Measurements from ENCODE around the gene NTNG1. TPM values are rescaled to one million over a fixed set of nuclear protein-coding genes. Genes with fewer than 3 reads are reported as not detected.

Gene NTNG1
- total and polyA plus RNA-seq, 5 donors from 2014 or later: not detected

- no peaks in the 10 kb centered on the region for H3K36me3 ChIP-seq (ENCODE audit: control insufficient read depth, insufficient read depth, low read length)
- ATAC-seq (ENCODE audit: low read depth in 2 of 2) (no peak), DNase-seq (no peak)
- H3K27ac ChIP-seq (ENCODE audit: insufficient read depth, low read length, poor library complexity, severe bottlenecking): no peak overlapping the region
- peaks cover 0 to 2% (median 0%) of the 10 kb centered on the region in 7 donors for H3K9me3 Mint-ChIP-seq
- H3K4me3 Mint-ChIP-seq: no peak overlapping the region
- H3K27ac Mint-ChIP-seq: no peak overlapping the region
- H3K36me3 Mint-ChIP-seq: no peaks in the 10 kb centered on the region
- no peaks in the 10 kb centered on the region for H3K27me3 ChIP-seq (ENCODE audit: control insufficient read depth, insufficient read depth, low read length)
- H3K27me3 Mint-ChIP-seq: no peaks in the 10 kb centered on the region
- H3K9me3 ChIP-seq (ENCODE audit: control insufficient read depth in 2 of 2, low read length in 2 of 2): no peaks in the 10 kb centered on the region
- no peak overlapping the region for H3K4me3 ChIP-seq (ENCODE audit: low read depth, low read length)
- no peaks in the 10 kb centered on the region for H3K4me1 ChIP-seq (ENCODE audit: control insufficient read depth, insufficient read depth, low read length, poor library complexity, severe bottlenecking)
- H3K4me1 Mint-ChIP-seq: no peaks in the 10 kb centered on the region
Observed at GRCh38 chr1:107251083-107251482, 110.2 kb downstream of the NTNG1 start.

DNA sequence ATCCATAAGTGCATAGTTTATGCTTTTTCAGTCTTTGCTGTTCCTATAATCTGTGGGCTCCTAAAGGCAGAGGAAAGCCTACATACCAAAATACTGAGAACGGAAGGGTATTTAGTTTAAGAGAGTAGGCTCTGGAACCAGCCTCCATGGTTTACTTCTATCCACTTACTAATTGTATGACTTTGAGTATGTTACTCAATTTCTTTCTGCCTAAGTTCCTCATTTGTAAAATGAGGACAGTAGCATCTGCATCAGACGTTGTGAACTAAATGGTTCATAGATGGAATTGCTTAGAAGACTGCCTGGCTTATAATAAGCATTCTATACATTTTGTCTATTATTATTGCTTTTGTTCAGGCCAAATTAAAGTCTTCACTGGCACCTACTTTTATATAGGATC, 111.0 kb downstream of the NTNG1 start:
- H3K4me3 ChIP-seq (ENCODE audit: low read depth, low read length): no peak overlapping the region
- Mint-ChIP-seq H3K4me3 (no peak overlapping the region), H3K4me1 (no peaks in the 10 kb centered on the region), H3K27ac (no peak overlapping the region), H3K27me3 (no peaks in the 10 kb centered on the region), H3K36me3 (no peaks in the 10 kb centered on the region), H3K9me3 (peaks cover 0 to 5% (median 0%) of the 10 kb centered on the region in 7 donors)
- DNase-seq (no peak), ATAC-seq (ENCODE audit: low read depth in 2 of 2) (no peak)
- H3K27me3 ChIP-seq (ENCODE audit: control insufficient read depth, insufficient read depth, low read length): no peaks in the 10 kb centered on the region
- H3K27ac ChIP-seq (ENCODE audit: insufficient read depth, low read length, poor library complexity, severe bottlenecking): no peak overlapping the region
- H3K36me3 ChIP-seq (ENCODE audit: control insufficient read depth, insufficient read depth, low read length): no peaks in the 10 kb centered on the region
- H3K4me1 ChIP-seq (ENCODE audit: control insufficient read depth, insufficient read depth, low read length, poor library complexity, severe bottlenecking): no peaks in the 10 kb centered on the region
- no peaks in the 10 kb centered on the region for H3K9me3 ChIP-seq (ENCODE audit: control insufficient read depth in 2 of 2, low read length in 2 of 2)

GRCh38 chr1:107252271-107252670, 111.4 kb downstream of the NTNG1 start:
- no peak for DNase-seq
- Mint-ChIP-seq H3K4me3 (no peak overlapping the region), H3K36me3 (no peaks in the 10 kb centered on the region), H3K9me3 (peaks cover 0 to 5% (median 0%) of the 10 kb centered on the region in 7 donors), H3K27ac (no peak overlapping the region), H3K4me1 (no peaks in the 10 kb centered on the region), H3K27me3 (no peaks in the 10 kb centered on the region)
- no peak for ATAC-seq (ENCODE audit: low read depth in 2 of 2)
- Histone ChIP-seq H3K27ac (ENCODE audit: insufficient read depth, low read length, poor library complexity, severe bottlenecking) (no peak overlapping the region), H3K36me3 (ENCODE audit: control insufficient read depth, insufficient read depth, low read length) (no peaks in the 10 kb centered on the region), H3K4me3 (ENCODE audit: low read depth, low read length) (no peak overlapping the region), H3K4me1 (ENCODE audit: control insufficient read depth, insufficient read depth, low read length, poor library complexity, severe bottlenecking) (no peaks in the 10 kb centered on the region), H3K27me3 (ENCODE audit: control insufficient read depth, insufficient read depth, low read length) (no peaks in the 10 kb centered on the region), H3K9me3 (ENCODE audit: control insufficient read depth in 2 of 2, low read length in 2 of 2) (no peaks in the 10 kb centered on the region)

DNA sequence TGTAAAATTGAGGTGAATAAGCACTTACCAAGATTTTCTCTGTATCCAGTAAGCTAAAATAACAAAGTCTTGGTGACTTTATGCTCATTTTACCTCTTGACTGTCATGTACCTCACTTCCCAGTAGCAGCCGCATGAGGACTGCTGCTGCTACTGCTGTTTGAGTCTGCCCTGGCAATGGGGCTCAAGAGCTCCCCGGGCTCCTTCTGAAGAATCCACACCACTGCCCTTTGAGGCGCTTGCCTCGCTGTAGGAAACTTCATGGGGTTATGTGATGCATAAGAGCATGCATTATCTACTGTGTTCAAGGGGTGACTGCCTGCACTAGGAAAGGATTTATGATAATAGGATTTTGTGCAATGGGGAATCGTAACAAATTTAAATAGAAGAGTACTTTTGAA, 113.5 kb downstream of the NTNG1 start:
- H3K9me3 Mint-ChIP-seq: peaks cover 0 to 5% (median 0%) of the 10 kb centered on the region in 7 donors
- no peaks in the 10 kb centered on the region for H3K9me3 ChIP-seq (ENCODE audit: control insufficient read depth in 2 of 2, low read length in 2 of 2)
- no peak overlapping the region for H3K4me3 Mint-ChIP-seq
- H3K4me3 ChIP-seq (ENCODE audit: low read depth, low read length): no peak overlapping the region
- H3K27me3 Mint-ChIP-seq: no peaks in the 10 kb centered on the region
- no peak overlapping the region for H3K27ac Mint-ChIP-seq
- ATAC-seq (ENCODE audit: low read depth in 2 of 2) (no peak), DNase-seq (no peak)
- no peaks in the 10 kb centered on the region for H3K4me1 Mint-ChIP-seq
- no peaks in the 10 kb centered on the region for H3K36me3 Mint-ChIP-seq
- no peak overlapping the region for H3K27ac ChIP-seq (ENCODE audit: insufficient read depth, low read length, poor library complexity, severe bottlenecking)
- H3K36me3 ChIP-seq (ENCODE audit: control insufficient read depth, insufficient read depth, low read length): no peaks in the 10 kb centered on the region
- H3K27me3 ChIP-seq (ENCODE audit: control insufficient read depth, insufficient read depth, low read length): no peaks in the 10 kb centered on the region
- no peaks in the 10 kb centered on the region for H3K4me1 ChIP-seq (ENCODE audit: control insufficient read depth, insufficient read depth, low read length, poor library complexity, severe bottlenecking)

DNA sequence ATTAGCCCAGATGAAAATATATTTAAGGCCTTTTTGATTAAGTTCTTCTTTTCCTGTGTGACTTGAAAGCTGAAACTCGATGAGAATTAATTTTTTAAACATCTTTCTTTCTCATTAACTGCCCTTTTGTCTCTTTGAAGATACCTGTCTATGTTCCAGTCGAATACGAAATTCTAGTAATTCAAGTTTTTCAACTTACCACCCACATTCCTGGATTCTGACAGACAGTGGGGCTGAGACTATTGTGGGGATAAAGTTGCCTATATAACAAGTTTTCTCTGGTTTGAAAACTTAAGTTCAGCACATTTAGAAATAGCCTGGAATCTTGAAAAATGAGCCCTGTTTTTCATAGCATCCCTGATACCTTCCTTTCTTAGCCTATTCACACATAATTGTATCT, 114.6 kb downstream of the NTNG1 start:
- H3K27me3 Mint-ChIP-seq: no peaks in the 10 kb centered on the region
- ATAC-seq (ENCODE audit: low read depth in 2 of 2) (no peak), DNase-seq (no peak)
- H3K27ac Mint-ChIP-seq: no peak overlapping the region
- no peaks in the 10 kb centered on the region for H3K36me3 Mint-ChIP-seq
- H3K9me3 ChIP-seq (ENCODE audit: control insufficient read depth in 2 of 2, low read length in 2 of 2): no peaks in the 10 kb centered on the region
- no peaks in the 10 kb centered on the region for H3K36me3 ChIP-seq (ENCODE audit: control insufficient read depth, insufficient read depth, low read length)
- H3K27me3 ChIP-seq (ENCODE audit: control insufficient read depth, insufficient read depth, low read length): no peaks in the 10 kb centered on the region
- no peaks in the 10 kb centered on the region for H3K4me1 ChIP-seq (ENCODE audit: control insufficient read depth, insufficient read depth, low read length, poor library complexity, severe bottlenecking)
- no peak overlapping the region for H3K27ac ChIP-seq (ENCODE audit: insufficient read depth, low read length, poor library complexity, severe bottlenecking)
- H3K9me3 Mint-ChIP-seq: peaks cover 0 to 5% (median 0%) of the 10 kb centered on the region in 7 donors
- H3K4me1 Mint-ChIP-seq: no peaks in the 10 kb centered on the region
- no peak overlapping the region for H3K4me3 ChIP-seq (ENCODE audit: low read depth, low read length)
- no peak overlapping the region for H3K4me3 Mint-ChIP-seq

DNA sequence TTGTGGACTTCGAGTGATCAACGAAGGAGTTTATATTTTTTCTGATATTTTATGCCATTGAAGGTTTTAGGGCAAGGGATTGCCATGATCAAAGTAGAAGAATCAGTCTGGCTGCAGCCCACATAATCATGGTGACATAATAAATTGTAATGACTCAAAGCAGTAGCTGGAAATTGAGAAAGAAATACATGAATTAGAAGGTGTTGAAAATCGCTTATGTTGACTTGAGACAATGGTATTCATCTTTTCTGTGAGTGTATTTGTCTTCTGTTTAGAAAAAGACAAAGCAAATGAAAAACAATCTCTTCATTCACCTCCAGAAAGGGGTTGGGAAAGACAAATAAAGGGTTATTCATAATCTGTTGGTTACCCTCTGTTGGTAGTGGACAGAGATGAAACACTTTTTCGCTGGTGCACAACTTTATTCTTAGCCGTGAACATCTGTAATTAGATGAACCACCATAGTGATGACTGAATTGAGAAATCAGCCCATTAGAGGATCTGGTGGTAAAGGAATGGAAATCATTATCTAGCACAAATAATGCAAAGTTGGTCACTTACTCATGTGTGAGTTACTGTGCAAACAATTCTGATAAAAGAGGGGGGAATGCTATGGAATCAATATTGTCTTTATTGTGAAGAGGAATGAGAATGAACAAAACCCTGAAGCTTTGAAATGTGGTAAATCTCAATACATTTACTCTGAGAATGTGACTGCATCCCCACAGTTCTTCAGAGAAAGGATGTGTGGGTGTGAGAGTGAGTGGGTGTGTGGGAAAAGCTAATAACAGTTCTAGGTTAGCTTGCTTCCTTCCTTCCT, 121.8 kb downstream of the NTNG1 start:
- peaks cover 0 to 6% (median 0%) of the 10 kb centered on the region in 7 donors for H3K9me3 Mint-ChIP-seq
- H3K27me3 ChIP-seq (ENCODE audit: control insufficient read depth, insufficient read depth, low read length): no peaks in the 10 kb centered on the region
- no peak overlapping the region for H3K27ac Mint-ChIP-seq
- no peaks in the 10 kb centered on the region for H3K9me3 ChIP-seq (ENCODE audit: control insufficient read depth in 2 of 2, low read length in 2 of 2)
- H3K4me1 ChIP-seq (ENCODE audit: control insufficient read depth, insufficient read depth, low read length, poor library complexity, severe bottlenecking): no peaks in the 10 kb centered on the region
- no peak overlapping the region for H3K4me3 Mint-ChIP-seq
- H3K4me3 ChIP-seq (ENCODE audit: low read depth, low read length): no peak overlapping the region
- DNase-seq: no peak
- H3K27ac ChIP-seq (ENCODE audit: insufficient read depth, low read length, poor library complexity, severe bottlenecking): no peak overlapping the region
- peaks cover 4% of the 10 kb centered on the region for H3K27me3 Mint-ChIP-seq
- ATAC-seq (ENCODE audit: low read depth in 2 of 2): no peak
- H3K4me1 Mint-ChIP-seq: no peaks in the 10 kb centered on the region
- no peaks in the 10 kb centered on the region for H3K36me3 ChIP-seq (ENCODE audit: control insufficient read depth, insufficient read depth, low read length)
- no peaks in the 10 kb centered on the region for H3K36me3 Mint-ChIP-seq

DNA sequence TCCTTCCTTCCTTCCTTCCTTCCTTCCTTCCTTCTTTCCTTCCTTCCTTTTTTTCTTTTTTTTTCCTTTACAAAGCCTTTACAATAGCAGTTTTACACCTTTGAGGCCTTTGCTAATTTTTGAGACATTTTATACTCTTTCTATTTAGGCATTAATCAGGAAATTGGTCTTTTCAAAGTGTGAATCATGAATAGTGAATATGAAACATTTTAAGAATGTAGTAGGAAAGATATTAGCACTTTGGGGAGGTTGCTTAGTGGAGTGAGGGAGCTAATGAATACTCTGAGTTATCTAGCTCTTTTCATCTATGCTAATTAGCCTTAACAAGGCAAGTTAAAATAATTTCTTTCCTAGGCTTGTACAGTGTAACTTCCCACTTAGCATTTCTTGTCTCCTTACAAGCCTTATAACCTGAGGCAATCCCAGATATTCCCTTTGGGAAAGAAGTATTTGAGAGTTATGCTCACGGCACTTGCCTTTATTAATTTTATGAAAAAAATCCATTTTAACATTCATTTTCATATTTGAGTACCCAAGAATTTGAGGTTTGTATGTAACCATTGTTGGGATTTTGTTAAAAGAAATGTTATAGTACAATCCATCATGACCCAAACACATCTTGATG, 122.6 kb downstream of the NTNG1 start:
- Mint-ChIP-seq H3K27ac (no peak overlapping the region), H3K27me3 (peaks cover 4% of the 10 kb centered on the region), H3K4me1 (no peaks in the 10 kb centered on the region), H3K9me3 (peaks cover 0 to 6% (median 0%) of the 10 kb centered on the region in 7 donors), H3K36me3 (no peaks in the 10 kb centered on the region), H3K4me3 (no peak overlapping the region)
- H3K4me3 ChIP-seq (ENCODE audit: low read depth, low read length): no peak overlapping the region
- no peaks in the 10 kb centered on the region for H3K9me3 ChIP-seq (ENCODE audit: control insufficient read depth in 2 of 2, low read length in 2 of 2)
- H3K4me1 ChIP-seq (ENCODE audit: control insufficient read depth, insufficient read depth, low read length, poor library complexity, severe bottlenecking): no peaks in the 10 kb centered on the region
- DNase-seq (no peak), ATAC-seq (ENCODE audit: low read depth in 2 of 2) (no peak)
- no peaks in the 10 kb centered on the region for H3K27me3 ChIP-seq (ENCODE audit: control insufficient read depth, insufficient read depth, low read length)
- no peaks in the 10 kb centered on the region for H3K36me3 ChIP-seq (ENCODE audit: control insufficient read depth, insufficient read depth, low read length)
- H3K27ac ChIP-seq (ENCODE audit: insufficient read depth, low read length, poor library complexity, severe bottlenecking): no peak overlapping the region

GRCh38 chr1:107264007-107264406, 123.2 kb downstream of the NTNG1 start:
- H3K27ac Mint-ChIP-seq: no peak overlapping the region
- DNase-seq (no peak), ATAC-seq (ENCODE audit: low read depth in 2 of 2) (no peak)
- Histone ChIP-seq H3K27me3 (ENCODE audit: control insufficient read depth, insufficient read depth, low read length) (no peaks in the 10 kb centered on the region), H3K9me3 (ENCODE audit: control insufficient read depth in 2 of 2, low read length in 2 of 2) (no peaks in the 10 kb centered on the region), H3K36me3 (ENCODE audit: control insufficient read depth, insufficient read depth, low read length) (no peaks in the 10 kb centered on the region), H3K4me1 (ENCODE audit: control insufficient read depth, insufficient read depth, low read length, poor library complexity, severe bottlenecking) (no peaks in the 10 kb centered on the region), H3K4me3 (ENCODE audit: low read depth, low read length) (no peak overlapping the region), H3K27ac (ENCODE audit: insufficient read depth, low read length, poor library complexity, severe bottlenecking) (no peak overlapping the region)
- H3K9me3 Mint-ChIP-seq: peaks cover 0 to 6% (median 0%) of the 10 kb centered on the region in 7 donors
- H3K27me3 Mint-ChIP-seq: peaks cover 4% of the 10 kb centered on the region
- H3K36me3 Mint-ChIP-seq: no peaks in the 10 kb centered on the region
- H3K4me3 Mint-ChIP-seq: no peak overlapping the region
- no peaks in the 10 kb centered on the region for H3K4me1 Mint-ChIP-seq
